Adrenal gland (tissue), 12 donors: ENCODE data around the gene PON3. TPM values are rescaled to one million over a fixed set of nuclear protein-coding genes. Genes with fewer than 3 reads are reported as not detected.

Experiments
- DNase-seq, 7 donors: peaks; one replicate each; pipeline ENCODE4 v3.0.0-alpha.2; 2019 to 2020
- H3K27ac ChIP-seq, 5 donors: fragments of 200-600 bp; sonication (generic) in 4 of 5; 1 replicate in 3 of 5; 2 replicates in 2 of 5; pipeline versions ENCODE4 v1.5.1 to v1.8.0; 2016 to 2020; ENCODE audit warnings: mild to moderate bottlenecking in 1 of 5
- H3K27me3 ChIP-seq: fragments of 200-600 bp; 2 replicates; pipeline ENCODE4 v1.8.0; 2021
- H3K36me3 ChIP-seq, 2 donors: fragments of 200-600 bp; replicated peaks in 1 of 2; 1 replicate in 1 of 2; 2 replicates in 1 of 2; pipeline versions ENCODE4 v1.5.1 to v1.8.0; 2018 to 2022
- H3K4me1 ChIP-seq, 2 donors: fragments of 200-600 bp; replicated peaks in 1 of 2; 1 replicate in 1 of 2; 2 replicates in 1 of 2; pipeline versions ENCODE4 v1.5.1 to v1.8.0; 2018 to 2021
- H3K4me3 ChIP-seq, 4 donors: fragments of 200-600 bp; sonication (generic) in 3 of 4; one replicate each; pipeline ENCODE4 v1.5.1; 2016 to 2018
- H3K9me3 ChIP-seq, 3 donors: fragments of 200-600 bp; sonication (generic) in 1 of 3; replicated peaks in 1 of 3; 1 replicate in 2 of 3; 2 replicates in 1 of 3; pipeline versions ENCODE4 v1.5.1 to v1.8.0; 2016 to 2021
- CTCF ChIP-seq, 6 experiments: fragments of 450-650 bp in 4 of 6; fragments of 200-600 bp in 2 of 6; sonication (generic) in 1 of 6; IDR thresholded peaks; 1 replicate in 5 of 6; 2 replicates in 1 of 6; pipeline versions ENCODE4 v1.5.1 to v1.8.0; 2016 to 2021; ENCODE audit warnings: antibody characterized with exemption in 6 of 6, mild to moderate bottlenecking in 2 of 6, moderate library complexity in 1 of 6
- POLR2A ChIP-seq, 2 donors: fragments of 450-650 bp; IDR thresholded peaks; one replicate each; pipeline ENCODE4 v1.6.1; 2017; ENCODE audit warnings: antibody characterized with exemption in 2 of 2, mild to moderate bottlenecking in 2 of 2, moderate library complexity in 1 of 2
- WGBS, 4 donors: extraction: QIAGEN DNeasy Blood & Tissue Kit in 2 of 4; methylation state at CpG; one replicate each; pipeline versions ENCODE4 v1.1.5 to v1.1.7; 2013 to 2017; 5-methylcytosine and 5-hydroxymethylcytosine counted together
- intact Hi-C, 2 donors: fragments of 100-400 bp; cut with DNase I; formaldehyde crosslinking; loops; one replicate each; pipeline versions ENCODE4 v1.14.1 to v1.15.0; 2022 to 2023
- polyA plus RNA-seq, 3 donors: library from polyadenylated mRNA; stranded (reverse); fragments of 200-250 nt in 2 of 3; fragments of 350-450 nt in 1 of 3; fragmentation: Illumina TruSeq in 1 of 3; extraction: RNeasy Lipid Tissue Mini Kit (QIAGEN cat#74804) in 1 of 3; gene quantifications; one replicate each; pipeline ENCODE4 v1.2.3, GENCODE V29; 2013 to 2014
- total RNA-seq, 9 donors: library from RNA; depleted of rRNA in 4 of 9; stranded (reverse); fragments of >200 nt in 4 of 9; fragments of 120-200 nt in 1 of 9; fragmentation: NEBNext Ultra II Directional in 1 of 9; extraction: Animal tissue kit (Norgen Biotek cat#: 25700) in 1 of 9; gene quantifications; one replicate each; pipeline versions ENCODE4 v1.1.0 to v1.2.4, GENCODE V29; 2013 to 2023
- donor health status: healthy with polysubstance abuse.
- donor health status: Bipolar disorder and iron deficiency.
- donor health status: DM: yes; HTN: yes; CAD: no.
- donor health status: DM: no; HTN: no; CAD: no.
- donor health status: DM: no; HTN: no; CAD: no.
- donor health status: DM: yes; HTN: yes; CAD: no.

Gene PON3
- total and polyA plus RNA-seq, 12 donors = 1.2 to 18.9 (median 3.0) TPM

- H3K9me3 ChIP-seq = no peaks in the 10 kb centered on the region
- no peaks in the 10 kb centered on the region for H3K36me3 ChIP-seq
- intact Hi-C loops = no loop called here
- no peaks in the 10 kb centered on the region for H3K4me1 ChIP-seq
- H3K27ac ChIP-seq = no peak within 1 kb of the TSS
- H3K27me3 ChIP-seq = no peaks in the 10 kb centered on the region
- WGBS, 4 donors = 41 to 75% (median 62%) methylated on average over 1 to 20 of the region's 20 CpGs
- TF ChIP-seq POLR2A (IDR thresholded peaks at IDR 0.05) (no peak), CTCF (IDR thresholded peaks at IDR 0.05) (no peak)
- peak in 1 of 7 donors; percentile 38 for DNase-seq
- H3K4me3 ChIP-seq = no peak within 1 kb of the TSS
Observed at GRCh38 chr7:95324431-95324830, 71.7 kb downstream of the PON3 start, which contains the start of gene PON1. Gene PON1 (minus strand): TSS chr7:95324532. CDS start chr7:95324475, 57 bp downstream.

- no peak for DNase-seq
- 84 to 94% (median 88%) methylated on average over 6 to 9 of the region's 9 CpGs for WGBS, 4 donors
- TF ChIP-seq POLR2A (IDR thresholded peaks at IDR 0.05) = no peak
- no peak for TF ChIP-seq CTCF (IDR thresholded peaks at IDR 0.05)
Observed at GRCh38 chr7:95323410-95324129, 72.6 kb downstream of the PON3 start.

GRCh38 chr7:95322854-95323253 is 73.3 kb downstream of the PON3 start:
- intact Hi-C loops = no loop called here
- Histone ChIP-seq H3K9me3 (no peaks in the 10 kb centered on the region), H3K27me3 (no peaks in the 10 kb centered on the region), H3K4me1 (no peaks in the 10 kb centered on the region), H3K27ac (no peak overlapping the region), H3K4me3 (no peak overlapping the region), H3K36me3 (no peaks in the 10 kb centered on the region)
- TF ChIP-seq CTCF (IDR thresholded peaks at IDR 0.05) (no peak), POLR2A (IDR thresholded peaks at IDR 0.05) (no peak)
- WGBS, 4 donors = 70 to 84% (median 78%) methylated on average over 2 of the region's 2 CpGs
- no peak for DNase-seq

More at GRCh38 chr7:95323410-95324129, 72.6 kb downstream of the PON3 start:
- H3K4me1 ChIP-seq = no peaks in the 10 kb centered on the region
- no peak overlapping the region for H3K27ac ChIP-seq
- no peaks in the 10 kb centered on the region for H3K36me3 ChIP-seq
- H3K4me3 ChIP-seq = no peak overlapping the region
- intact Hi-C loops = no loop called here
- no peaks in the 10 kb centered on the region for H3K27me3 ChIP-seq
- H3K9me3 ChIP-seq = no peaks in the 10 kb centered on the region

- no peak overlapping the region for H3K4me3 ChIP-seq
- intact Hi-C loops = no loop called here
Observed at GRCh38 chr7:95322396-95322795, 73.8 kb downstream of the PON3 start.

More at GRCh38 chr7:95322396-95322795, 73.8 kb downstream of the PON3 start:
- 85 to 87% (median 86%) methylated on average over 6 to 8 of the region's 8 CpGs for WGBS, 4 donors
- Histone ChIP-seq H3K27me3 (no peaks in the 10 kb centered on the region), H3K36me3 (no peaks in the 10 kb centered on the region), H3K4me1 (no peaks in the 10 kb centered on the region), H3K9me3 (no peaks in the 10 kb centered on the region), H3K27ac (no peak overlapping the region)
- TF ChIP-seq POLR2A (IDR thresholded peaks at IDR 0.05) (no peak), CTCF (IDR thresholded peaks at IDR 0.05) (no peak)
- DNase-seq = no peak
